ENCODE measurements around the gene FDX1.
A peak's percentile ranks its signal among the peaks of the same experiment; 100 is the strongest.
"Not testable (repeated sequence)": the region's sequence is repeated elsewhere in the genome, so short reads cannot be mapped to it uniquely, and the experiment has no call there.

FDX1 gene

GRCh38 chr11:110429731-110430266, at the start of gene FDX1:
Gene FDX1 (plus strand): TSS chr11:110429948. CDS start chr11:110430121, 173 bp downstream.
- DNase-seq (ENCODE audit: low read depth, low spot score): peak; percentile 56

GRCh38 chr11:110380836-110381622, 48.7 kb upstream of the FDX1 start:
- DNase-seq (ENCODE audit: low read depth, low spot score): no peak

- not testable (repeated sequence) for DNase-seq (ENCODE audit: low read depth, low spot score)
Observed at GRCh38 chr11:110388231-110388630, 41.5 kb upstream of the FDX1 start.

- DNase-seq (ENCODE audit: low read depth, low spot score): no peak
Observed at GRCh38 chr11:110389965-110390364, 39.8 kb upstream of the FDX1 start.

- no peak for DNase-seq (ENCODE audit: low read depth, low spot score)
Observed at GRCh38 chr11:110392056-110392455, 37.7 kb upstream of the FDX1 start.

GRCh38 chr11:110397668-110398286, 32.0 kb upstream of the FDX1 start:
- DNase-seq (ENCODE audit: low read depth, low spot score): not testable (repeated sequence)

- not testable (repeated sequence) for DNase-seq (ENCODE audit: low read depth, low spot score)
Observed at GRCh38 chr11:110403585-110403984, 26.2 kb upstream of the FDX1 start.

- DNase-seq (ENCODE audit: low read depth, low spot score): not testable (repeated sequence)
Observed at GRCh38 chr11:110405636-110406035, 24.1 kb upstream of the FDX1 start.

- DNase-seq (ENCODE audit: low read depth, low spot score): no peak
Observed at GRCh38 chr11:110407315-110407714, 22.4 kb upstream of the FDX1 start.

GRCh38 chr11:110409174-110409573, 20.6 kb upstream of the FDX1 start:
- no peak for DNase-seq (ENCODE audit: low read depth, low spot score)

- DNase-seq (ENCODE audit: low read depth, low spot score): no peak
Observed at GRCh38 chr11:110410651-110411050, 19.1 kb upstream of the FDX1 start.

- DNase-seq (ENCODE audit: low read depth, low spot score): no peak
Observed at GRCh38 chr11:110415081-110415480, 14.7 kb upstream of the FDX1 start.

- not testable (repeated sequence) for DNase-seq (ENCODE audit: low read depth, low spot score)
Observed at GRCh38 chr11:110421658-110422057, 8.1 kb upstream of the FDX1 start.

- DNase-seq (ENCODE audit: low read depth, low spot score): no peak
Observed at GRCh38 chr11:110422306-110422905, 7.3 kb upstream of the FDX1 start.

- no peak for DNase-seq (ENCODE audit: low read depth, low spot score)
Observed at GRCh38 chr11:110424775-110425444, 4.8 kb upstream of the FDX1 start.

- DNase-seq (ENCODE audit: low read depth, low spot score): no peak
Observed at GRCh38 chr11:110425751-110426545, 3.8 kb upstream of the FDX1 start.

GRCh38 chr11:110428040-110428439, 1.7 kb upstream of the FDX1 start:
- no peak for DNase-seq (ENCODE audit: low read depth, low spot score)

GRCh38 chr11:110428956-110429730, 605 bp upstream of the FDX1 start:
- no peak for DNase-seq (ENCODE audit: low read depth, low spot score)

GRCh38 chr11:110430267-110431050, 711 bp downstream of the FDX1 start:
- DNase-seq (ENCODE audit: low read depth, low spot score): no peak
